Smooth muscle cell (in vitro differentiated cells): ENCODE results near the gene FYN. TPM values are rescaled to one million over a fixed set of nuclear protein-coding genes. Genes with fewer than 3 reads are reported as not detected.

ENCODE experiments used
- DNase-seq: peaks from one replicate; lab custom pipeline; 2025; ENCODE audit not compliant: unreplicated experiment; lab: John Stamatoyannopoulos, UW
- H2AFZ ChIP-seq: fragments of 200-600 bp; sonication (generic); 2 replicates; pipeline ENCODE4 v1.6.0; 2016; ENCODE audit warnings: antibody characterized with exemption, low read depth, mild to moderate bottlenecking
- H3F3A ChIP-seq: fragments of 200-600 bp; sonication (generic); 2 replicates; pipeline ENCODE4 v1.6.0; 2017; ENCODE audit warnings: antibody characterized with exemption, low read depth
- H3K27ac ChIP-seq: fragments of 200-600 bp; sonication (generic); 2 replicates; pipeline ENCODE4 v1.5.1; 2016; ENCODE audit warnings: low read depth, mild to moderate bottlenecking
- H3K27me3 ChIP-seq: fragments of 200-600 bp; sonication (generic); 2 replicates; pipeline ENCODE4 v1.6.1; 2016; ENCODE audit warnings: low read depth, mild to moderate bottlenecking
- H3K36me3 ChIP-seq: fragments of 200-600 bp; sonication (generic); 2 replicates; pipeline ENCODE4 v1.5.1; 2016; ENCODE audit warnings: low read depth
- H3K4me1 ChIP-seq: fragments of 200-600 bp; sonication (generic); 2 replicates; pipeline ENCODE4 v1.5.1; 2016; ENCODE audit warnings: low read depth
- H3K4me2 ChIP-seq: fragments of 200-600 bp; sonication (generic); 2 replicates; pipeline ENCODE4 v1.6.0; 2016; ENCODE audit warnings: mild to moderate bottlenecking
- H3K4me3 ChIP-seq: fragments of 200-600 bp; sonication (generic); 2 replicates; pipeline ENCODE4 v1.5.1; 2016; ENCODE audit warnings: mild to moderate bottlenecking
- H3K79me2 ChIP-seq: fragments of 200-600 bp; sonication (generic); 2 replicates; pipeline ENCODE4 v1.6.0; 2016; ENCODE audit warnings: low read depth, mild to moderate bottlenecking
- H3K9ac ChIP-seq: fragments of 200-600 bp; sonication (generic); 2 replicates; pipeline ENCODE4 v1.6.0; 2016; ENCODE audit warnings: low read depth
- H3K9me3 ChIP-seq: fragments of 200-600 bp; sonication (generic); replicated peaks from 2 replicates; pipeline ENCODE4 v1.5.1; 2016; ENCODE audit warnings: low read depth
- H4K20me1 ChIP-seq: fragments of 200-600 bp; sonication (generic); 2 replicates; pipeline ENCODE4 v1.6.0; 2016; ENCODE audit warnings: low read depth
- WGBS: methylation state at CpG from one replicate; pipeline ENCODE4 v1.1.7; 2016; ENCODE audit warnings: low lambda C conversion rate; 5-methylcytosine and 5-hydroxymethylcytosine counted together
- polyA plus RNA-seq: library from polyadenylated mRNA; unstranded; fragments of >200 nt; fragmentation: Nextera tagmentation; extraction: Ambion mirVana; gene quantifications from 2 replicates; pipeline ENCODE4 v1.2.1, GENCODE V29; 2016
- total RNA-seq: library from RNA; depleted of rRNA; stranded (reverse); fragments of >200 nt; gene quantifications from 2 replicates; pipeline ENCODE4 v1.2.3, GENCODE V29; 2014
- TF ChIP-seq, protein P1 (sequence below): fragments of 200-600 bp; sonication (generic); IDR thresholded peaks from 2 replicates; pipeline ENCODE4 v1.5.1; 2017; ENCODE audit warnings: borderline replicate concordance, mild to moderate bottlenecking, antibody characterized with exemption; ENCODE audit not compliant: insufficient read depth, poor library complexity, severe bottlenecking

Gene FYN
- total and polyA plus RNA-seq, 2 experiments from 2014 or later, result 110 to 138 TPM

DNA sequence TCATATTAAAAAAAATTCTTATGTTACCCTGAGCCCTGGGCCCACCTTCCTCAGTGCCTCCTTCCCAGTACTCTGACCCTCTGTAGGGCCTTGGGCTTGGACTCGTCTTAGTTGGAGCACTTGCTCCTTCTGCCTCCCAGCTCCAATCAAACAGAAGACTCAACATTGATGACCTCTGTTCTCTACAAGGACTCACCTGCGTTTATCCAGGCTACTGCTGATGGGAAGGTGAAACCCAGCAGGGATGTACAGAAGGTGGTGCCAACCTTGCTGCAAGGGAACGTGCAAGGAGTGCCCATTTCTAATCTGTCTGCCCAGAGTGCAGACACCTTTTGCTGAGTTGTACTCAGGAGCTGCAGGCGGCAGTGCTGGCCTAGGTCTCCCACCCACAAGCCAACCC is 38.9 kb downstream of the FYN start:
- Histone ChIP-seq H3K4me3 (no peak overlapping the region), H3K4me1 (peaks cover 1% of the 10 kb centered on the region), H3K27me3 (no peaks in the 10 kb centered on the region), H3K36me3 (no peaks in the 10 kb centered on the region), H2AFZ (no peak overlapping the region), H3K9ac (no peak overlapping the region), H3F3A (no peaks in the 10 kb centered on the region), H3K79me2 (peaks cover 58% of the 10 kb centered on the region), H3K4me2 (no peak overlapping the region), H3K27ac (no peak overlapping the region), H4K20me1 (peaks cover 43% of the 10 kb centered on the region), H3K9me3 (no peaks in the 10 kb centered on the region)
- DNase-seq, result no peak
- TF ChIP-seq, protein P1, sequence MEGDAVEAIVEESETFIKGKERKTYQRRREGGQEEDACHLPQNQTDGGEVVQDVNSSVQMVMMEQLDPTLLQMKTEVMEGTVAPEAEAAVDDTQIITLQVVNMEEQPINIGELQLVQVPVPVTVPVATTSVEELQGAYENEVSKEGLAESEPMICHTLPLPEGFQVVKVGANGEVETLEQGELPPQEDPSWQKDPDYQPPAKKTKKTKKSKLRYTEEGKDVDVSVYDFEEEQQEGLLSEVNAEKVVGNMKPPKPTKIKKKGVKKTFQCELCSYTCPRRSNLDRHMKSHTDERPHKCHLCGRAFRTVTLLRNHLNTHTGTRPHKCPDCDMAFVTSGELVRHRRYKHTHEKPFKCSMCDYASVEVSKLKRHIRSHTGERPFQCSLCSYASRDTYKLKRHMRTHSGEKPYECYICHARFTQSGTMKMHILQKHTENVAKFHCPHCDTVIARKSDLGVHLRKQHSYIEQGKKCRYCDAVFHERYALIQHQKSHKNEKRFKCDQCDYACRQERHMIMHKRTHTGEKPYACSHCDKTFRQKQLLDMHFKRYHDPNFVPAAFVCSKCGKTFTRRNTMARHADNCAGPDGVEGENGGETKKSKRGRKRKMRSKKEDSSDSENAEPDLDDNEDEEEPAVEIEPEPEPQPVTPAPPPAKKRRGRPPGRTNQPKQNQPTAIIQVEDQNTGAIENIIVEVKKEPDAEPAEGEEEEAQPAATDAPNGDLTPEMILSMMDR, result no peak
- 97% methylated on average over 4 of the region's 4 CpGs for WGBS

DNA sequence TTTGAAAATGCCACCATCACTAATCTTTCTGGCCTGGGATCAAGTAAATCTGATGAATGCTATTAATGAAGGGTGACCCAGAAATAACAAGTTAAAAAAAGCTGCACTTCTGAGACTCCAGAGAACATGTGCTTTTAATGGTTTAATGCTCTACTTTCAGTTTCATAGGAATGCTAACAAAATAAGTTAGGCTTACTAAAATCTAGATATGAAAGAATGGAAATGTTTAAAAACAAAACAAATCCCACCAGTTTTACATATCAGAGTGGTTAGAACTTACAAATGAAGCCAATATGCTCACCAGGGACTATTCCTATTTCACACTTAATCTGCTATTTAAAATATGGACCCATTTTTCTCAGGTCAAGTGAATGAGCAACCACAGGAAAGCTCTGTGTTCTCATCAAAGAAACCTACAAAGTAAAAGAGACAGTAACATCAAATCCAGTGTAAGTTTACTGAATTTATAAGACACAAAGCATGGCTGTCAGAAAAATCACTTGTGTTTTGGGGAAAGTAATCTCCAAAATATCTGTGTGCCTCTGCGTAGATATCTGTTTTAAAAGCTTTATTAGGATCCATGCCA is 40.3 kb downstream of the FYN start:
- H3F3A ChIP-seq, result no peaks in the 10 kb centered on the region
- 77% methylated on average over 1 of the region's 1 CpG for WGBS
- no peaks in the 10 kb centered on the region for H3K9me3 ChIP-seq
- TF ChIP-seq, protein P1, result no peak
- H3K27ac ChIP-seq, result no peak overlapping the region
- peaks cover 2% of the 10 kb centered on the region for H3K4me1 ChIP-seq
- H4K20me1 ChIP-seq, result peaks cover 48% of the 10 kb centered on the region
- H3K27me3 ChIP-seq, result no peaks in the 10 kb centered on the region
- H3K4me3 ChIP-seq, result no peak overlapping the region
- peaks cover 61% of the 10 kb centered on the region for H3K79me2 ChIP-seq
- H2AFZ ChIP-seq, result no peak overlapping the region
- no peak overlapping the region for H3K9ac ChIP-seq
- H3K36me3 ChIP-seq, result no peaks in the 10 kb centered on the region
- DNase-seq, result no peak
- no peak overlapping the region for H3K4me2 ChIP-seq

DNA sequence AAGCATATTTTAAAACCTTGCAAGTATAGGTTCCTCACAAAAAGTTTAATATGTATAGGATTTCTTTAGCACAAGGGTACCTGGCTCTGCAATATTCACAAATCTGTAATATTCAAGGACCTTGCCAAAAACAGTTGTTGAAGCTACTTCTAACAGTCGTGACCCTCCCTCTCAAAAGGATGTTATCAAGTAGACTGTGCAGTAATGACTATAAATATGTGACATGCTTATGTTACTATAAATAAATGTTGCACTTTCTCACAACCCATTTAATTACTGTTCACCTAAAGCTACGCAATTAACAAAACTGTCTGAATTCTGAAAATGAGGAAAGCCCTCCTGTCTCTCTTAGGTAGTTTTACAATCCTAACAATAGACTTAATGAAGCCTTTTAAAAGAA is 41.8 kb downstream of the FYN start:
- peaks cover 2% of the 10 kb centered on the region for H3K4me1 ChIP-seq
- peaks cover 67% of the 10 kb centered on the region for H3K79me2 ChIP-seq
- H3F3A ChIP-seq, result no peaks in the 10 kb centered on the region
- no peaks in the 10 kb centered on the region for H3K36me3 ChIP-seq
- no peaks in the 10 kb centered on the region for H3K27me3 ChIP-seq
- H3K4me3 ChIP-seq, result no peak overlapping the region
- H3K27ac ChIP-seq, result no peak overlapping the region
- 89% methylated on average over 2 of the region's 2 CpGs for WGBS
- H3K9ac ChIP-seq, result no peak overlapping the region
- DNase-seq, result no peak
- TF ChIP-seq, protein P1, result no peak
- no peak overlapping the region for H2AFZ ChIP-seq
- peaks cover 54% of the 10 kb centered on the region for H4K20me1 ChIP-seq
- H3K9me3 ChIP-seq, result no peaks in the 10 kb centered on the region
- H3K4me2 ChIP-seq, result no peak overlapping the region

DNA sequence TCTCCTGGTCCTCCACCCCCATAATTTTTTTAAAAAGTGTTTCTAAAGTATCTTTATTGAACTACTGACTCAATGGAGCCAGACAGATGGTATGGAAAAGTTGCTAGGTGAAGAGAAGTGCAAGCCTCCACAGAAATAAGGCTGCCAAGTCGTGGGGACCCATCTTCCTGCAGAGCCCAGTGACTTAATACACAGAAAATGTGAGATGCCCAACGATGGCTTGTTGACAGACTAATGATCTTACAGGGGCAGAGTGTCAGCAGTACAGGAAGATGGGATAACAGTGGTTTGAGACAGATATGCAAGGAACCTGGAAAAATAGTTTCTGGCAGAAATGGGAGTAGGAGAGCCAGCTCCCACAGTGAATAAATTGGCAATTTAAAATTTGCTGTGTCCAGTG is 43.3 kb downstream of the FYN start:
- peaks cover 56% of the 10 kb centered on the region for H3K79me2 ChIP-seq
- H2AFZ ChIP-seq, result no peak overlapping the region
- H3K4me2 ChIP-seq, result no peak overlapping the region
- peaks cover 2% of the 10 kb centered on the region for H3K4me1 ChIP-seq
- no peak overlapping the region for H3K9ac ChIP-seq
- 19% methylated on average over 2 of the region's 2 CpGs for WGBS
- no peak overlapping the region for H3K27ac ChIP-seq
- peaks cover 61% of the 10 kb centered on the region for H4K20me1 ChIP-seq
- H3K36me3 ChIP-seq, result no peaks in the 10 kb centered on the region
- H3K4me3 ChIP-seq, result no peak overlapping the region
- TF ChIP-seq, protein P1, result no peak
- DNase-seq, result no peak
- H3F3A ChIP-seq, result no peaks in the 10 kb centered on the region
- H3K27me3 ChIP-seq, result no peaks in the 10 kb centered on the region
- H3K9me3 ChIP-seq, result no peaks in the 10 kb centered on the region
